GM12864 (cell line): ENCODE data around the gene CARF.
"Not testable (repeated sequence)": the region's sequence is repeated elsewhere in the genome, so short reads cannot be mapped to it uniquely, and the experiment has no call there.

ENCODE experiments used
- DNase-seq: peaks from one replicate; pipeline ENCODE4 v3.0.0-alpha.2; 2011; ENCODE audit warnings: low read depth
- H3K4me3 ChIP-seq: 2 replicates; pipeline ENCODE4 v1.5.1; 2011; ENCODE audit warnings: mild to moderate bottlenecking, low read depth, low read length, control low read depth
- CTCF ChIP-seq: IDR thresholded peaks from 2 replicates; pipeline ENCODE4 v1.5.1; 2011; ENCODE audit warnings: low read depth, mild to moderate bottlenecking, moderate library complexity, low read length, control low read depth, inconsistent platforms; ENCODE audit errors: missing control alignments

Gene CARF

GRCh38 chr2:202885190-202885589 lies 26.9 kb upstream of the CARF start:
- no peak for DNase-seq
- H3K4me3 ChIP-seq = no peak overlapping the region
- no peak for TF ChIP-seq CTCF

- not testable (repeated sequence) for DNase-seq, H3K4me3 ChIP-seq
These were observed 6.6 kb upstream of the CARF start for GRCh38 chr2:202905507-202905906.

- DNase-seq = no peak
- TF ChIP-seq CTCF = no peak
- H3K4me3 ChIP-seq = no peak overlapping the region
These were observed 3.9 kb upstream of the CARF start for GRCh38 chr2:202908186-202908585.

GRCh38 chr2:202909394-202910192 lies 2.5 kb upstream of the CARF start:
- peak overlapping the region; percentile 98; the same call in 1 of the 2 replicates for H3K4me3 ChIP-seq
- TF ChIP-seq CTCF = no peak
- no peak for DNase-seq

- peak overlapping the region; percentile 98 for H3K4me3 ChIP-seq
- not testable (repeated sequence) for DNase-seq
These were observed 1.8 kb upstream of the CARF start for GRCh38 chr2:202910250-202910649.

GRCh38 chr2:202910698-202911097 lies 1.4 kb upstream of the CARF start:
- DNase-seq = no peak

GRCh38 chr2:202911203-202911511 lies 918 bp upstream of the CARF start:
- no peak for TF ChIP-seq CTCF
- DNase-seq = no peak
- H3K4me3 ChIP-seq = peak overlapping the region; percentile 98

More at GRCh38 chr2:202910698-202911097, 1.4 kb upstream of the CARF start:
- TF ChIP-seq CTCF = no peak
- peak overlapping the region; percentile 98 for H3K4me3 ChIP-seq

GRCh38 chr2:202912342-202913201 lies 497 bp downstream of the CARF start:
- DNase-seq = not testable (repeated sequence)
- peak overlapping the region; percentile 98 for H3K4me3 ChIP-seq
